T-cell (primary cell): Measurements from ENCODE around the gene PPP2R5E. TPM values are rescaled to one million over a fixed set of nuclear protein-coding genes. Genes with fewer than 3 reads are reported as not detected.
A peak's percentile ranks its signal among the peaks of the same experiment; 100 is the strongest.
"Not testable (repeated sequence)": the region's sequence is repeated elsewhere in the genome, so short reads cannot be mapped to it uniquely, and the experiment has no call there.

ENCODE experiments used
- ATAC-seq, 4 experiments: fragments of 200-7000 bp in 3 of 4; fragments of 150-1000 bp in 1 of 4; cut with Tn5 transposase; replicated peaks in 1 of 4; 1 replicate in 3 of 4; 2 replicates in 1 of 4; pipeline ENCODE4 v1.10.0; 2021; ENCODE audit warnings: moderate library complexity in 3 of 4, mild to moderate bottlenecking in 2 of 4, moderate number of reproducible peaks in 1 of 4
- CTCF ChIA-PET, 2 donors: fragments of 300-600 bp; sonication (Branson Sonifier 250); formaldehyde crosslinking; loops; one replicate each; lab custom pipeline; 2022; ENCODE audit warnings: antibody characterized with exemption in 2 of 2; lab: Charles Lee
- POLR2A ChIA-PET, 2 donors: fragments of 300-600 bp; sonication (Branson Sonifier 250); formaldehyde crosslinking; loops; one replicate each; lab custom pipeline; 2022; ENCODE audit warnings: antibody characterized with exemption in 2 of 2; lab: Charles Lee
- DNase-seq, 35 experiments: peaks; one replicate each; pipeline versions ENCODE4 v3.0.0 to v3.0.0-alpha.2; 2013 to 2023
- H3K27ac ChIP-seq: one replicate; pipeline ENCODE4 v1.5.1; 2013; ENCODE audit warnings: low read length
- H3K27me3 ChIP-seq, 2 experiments: replicated peaks in 1 of 2; 1 replicate in 1 of 2; 2 replicates in 1 of 2; pipeline versions ENCODE4 v1.6.1 to v1.7.0; 2013; ENCODE audit warnings: low read length in 1 of 2, mixed read lengths in 1 of 2; ENCODE audit not compliant: control insufficient read depth in 2 of 2, insufficient read depth in 2 of 2; ENCODE audit errors: extremely low read depth in 1 of 2
- H3K36me3 ChIP-seq, 2 donors: 1 replicate in 1 of 2; 2 replicates in 1 of 2; pipeline versions ENCODE4 v1.6.1 to v1.7.0; 2013; ENCODE audit warnings: low read length in 1 of 2; ENCODE audit not compliant: control insufficient read depth in 2 of 2, insufficient read depth in 1 of 2; ENCODE audit errors: extremely low read depth in 1 of 2
- H3K4me1 ChIP-seq, 2 experiments: 1 replicate in 1 of 2; 2 replicates in 1 of 2; pipeline versions ENCODE4 v1.6.1 to v1.7.0; 2013; ENCODE audit warnings: low read length in 2 of 2, mixed read lengths in 1 of 2; ENCODE audit not compliant: insufficient read depth in 2 of 2, control insufficient read depth in 1 of 2; ENCODE audit errors: extremely low read depth in 1 of 2
- H3K4me3 ChIP-seq, 2 donors: 1 replicate in 1 of 2; 2 replicates in 1 of 2; pipeline versions ENCODE4 v1.5.1 to v1.7.0; 2013; ENCODE audit warnings: mild to moderate bottlenecking in 2 of 2, low read length in 1 of 2, moderate library complexity in 1 of 2; ENCODE audit not compliant: control insufficient read depth in 1 of 2; ENCODE audit errors: extremely low read depth in 1 of 2
- H3K9me3 ChIP-seq: 2 replicates; pipeline ENCODE4 v1.7.0; 2013
- H3K27ac Mint-ChIP-seq, 2 donors: one replicate each; pipeline ENCODE4 v1.8.0; 2020 to 2021; ENCODE audit warnings: mild to moderate bottlenecking in 2 of 2, mixed read lengths in 2 of 2
- H3K27me3 Mint-ChIP-seq, 2 donors: one replicate each; pipeline ENCODE4 v1.8.0; 2021 to 2022; ENCODE audit warnings: mixed read lengths in 2 of 2
- H3K36me3 Mint-ChIP-seq: one replicate; pipeline ENCODE4 v1.8.0; 2021; ENCODE audit warnings: mixed read lengths
- H3K4me1 Mint-ChIP-seq, 3 donors: one replicate each; pipeline ENCODE4 v1.8.0; 2020 to 2022; ENCODE audit warnings: mixed read lengths in 3 of 3, mild to moderate bottlenecking in 1 of 3
- H3K4me3 Mint-ChIP-seq, 3 donors: one replicate each; pipeline ENCODE4 v1.8.0; 2020 to 2022; ENCODE audit warnings: mild to moderate bottlenecking in 3 of 3, mixed read lengths in 3 of 3, moderate library complexity in 3 of 3
- H3K9me3 Mint-ChIP-seq, 3 donors: one replicate each; pipeline ENCODE4 v1.8.0; 2020 to 2022; ENCODE audit warnings: mixed read lengths in 3 of 3
- WGBS: methylation state at CpG from one replicate; pipeline ENCODE4 v1.1.5; 2013; ENCODE audit warnings: missing lambda C conversion rate; ENCODE audit not compliant: insufficient coverage; 5-methylcytosine and 5-hydroxymethylcytosine counted together
- total RNA-seq, 35 experiments: library from RNA in 6 of 35; stranded (reverse) in 6 of 35; fragments of 120-200 nt in 1 of 35; gene quantifications; one replicate each; pipeline versions ENCODE4 v1.2.1 to v1.2.4 and lab custom pipeline; 2013 to 2026

PPP2R5E gene
- total RNA-seq, 5 donors from 2014 or later (not counting 1 experiment from before 2014, with no cell fraction given), result 35.5 to 45.1 (median 40.6) TPM

GRCh38 chr14:63371613-63372012 is 171.6 kb downstream of the PPP2R5E start:
- CTCF ChIA-PET, result not testable (repeated sequence)

GRCh38 chr14:63371033-63371432 is 172.1 kb downstream of the PPP2R5E start:
- ChIA-PET CTCF (interaction anchor here in 1 of 2 donors (0.6 kb wide), 1 partner anchor 501 kb away, joined by 3 read pairs; no protein-coding TSS in a partner anchor), POLR2A (no interaction called here)
- H3K27me3 Mint-ChIP-seq, result no peaks in the 10 kb centered on the region
- Histone ChIP-seq H3K9me3 (peaks cover 5% of the 10 kb centered on the region), H3K27ac (no peak overlapping the region), H3K4me3 (no peak overlapping the region), H3K4me1 (no peaks in the 10 kb centered on the region), H3K36me3 (peaks cover 0 to 5% of the 10 kb centered on the region in 2 donors), H3K27me3 (no peaks in the 10 kb centered on the region)
- WGBS, result no CpG with 5 or more reads among the region's 4 CpGs
- no peak overlapping the region for H3K4me3 Mint-ChIP-seq
- ATAC-seq (no peak), DNase-seq (no peak)
- H3K36me3 Mint-ChIP-seq, result peaks cover 47% of the 10 kb centered on the region
- H3K4me1 Mint-ChIP-seq, result no peaks in the 10 kb centered on the region
- H3K9me3 Mint-ChIP-seq, result peaks cover 0 to 35% (median 14%) of the 10 kb centered on the region in 3 donors
- peak overlapping the region in 1 of 2 donors; percentile 45 for H3K27ac Mint-ChIP-seq

More at GRCh38 chr14:63371613-63372012, 171.6 kb downstream of the PPP2R5E start:
- H3K4me1 ChIP-seq, H3K9me3 ChIP-seq, H3K4me3 Mint-ChIP-seq, H3K27ac ChIP-seq, ATAC-seq, H3K36me3 ChIP-seq, H3K4me3 ChIP-seq, H3K27ac Mint-ChIP-seq, POLR2A ChIA-PET, H3K27me3 Mint-ChIP-seq, H3K27me3 ChIP-seq, H3K4me1 Mint-ChIP-seq, DNase-seq: not testable (repeated sequence)
- peaks cover 51% of the 10 kb centered on the region for H3K36me3 Mint-ChIP-seq
- peaks cover 0 to 35% (median 14%) of the 10 kb centered on the region in 3 donors for H3K9me3 Mint-ChIP-seq
- 67% methylated on average over 1 of the region's 2 CpGs for WGBS

GRCh38 chr14:63367742-63368364 is 175.3 kb downstream of the PPP2R5E start:
- Histone ChIP-seq H3K4me3 (no peak overlapping the region), H3K9me3 (peaks cover 5% of the 10 kb centered on the region), H3K4me1 (no peaks in the 10 kb centered on the region), H3K27ac (no peak overlapping the region), H3K36me3 (no peaks in the 10 kb centered on the region), H3K27me3 (no peaks in the 10 kb centered on the region)
- H3K27ac Mint-ChIP-seq, result no peak overlapping the region
- no peaks in the 10 kb centered on the region for H3K27me3 Mint-ChIP-seq
- ChIA-PET CTCF (no interaction called here), POLR2A (no interaction called here)
- DNase-seq, result no peak
- H3K4me1 Mint-ChIP-seq, result no peaks in the 10 kb centered on the region
- peaks cover 4 to 47% (median 27%) of the 10 kb centered on the region in 3 donors for H3K9me3 Mint-ChIP-seq
- peaks cover 25% of the 10 kb centered on the region for H3K36me3 Mint-ChIP-seq
- H3K4me3 Mint-ChIP-seq, result no peak overlapping the region
- no peak for ATAC-seq

- Mint-ChIP-seq H3K36me3 (peaks cover 7% of the 10 kb centered on the region), H3K27me3 (peaks cover 9 to 11% of the 10 kb centered on the region in 2 donors)
- 55% methylated on average over 5 of the region's 8 CpGs for WGBS
These were observed 180.8 kb downstream of the PPP2R5E start for GRCh38 chr14:63362389-63362819.

GRCh38 chr14:63361790-63362189 is 181.4 kb downstream of the PPP2R5E start:
- Mint-ChIP-seq H3K4me1 (no peaks in the 10 kb centered on the region), H3K27me3 (peaks cover 10 to 11% of the 10 kb centered on the region in 2 donors), H3K36me3 (peaks cover 7% of the 10 kb centered on the region), H3K27ac (no peak overlapping the region), H3K9me3 (peaks cover 4 to 13% (median 12%) of the 10 kb centered on the region in 3 donors), H3K4me3 (no peak overlapping the region)
- ChIA-PET POLR2A (no interaction called here), CTCF (no interaction called here)
- Histone ChIP-seq H3K9me3 (no peaks in the 10 kb centered on the region), H3K27ac (no peak overlapping the region), H3K4me3 (no peak overlapping the region), H3K36me3 (no peaks in the 10 kb centered on the region), H3K4me1 (no peaks in the 10 kb centered on the region), H3K27me3 (peaks cover 2 to 4% of the 10 kb centered on the region in 2 experiments)
- DNase-seq, result no peak
- WGBS, result 39% methylated on average over 3 of the region's 4 CpGs
- no peak for ATAC-seq

More at GRCh38 chr14:63362389-63362819, 180.8 kb downstream of the PPP2R5E start:
- DNase-seq (no peak), ATAC-seq (no peak)
- Mint-ChIP-seq H3K4me3 (no peak overlapping the region), H3K9me3 (peaks cover 4 to 13% (median 12%) of the 10 kb centered on the region in 3 donors), H3K27ac (no peak overlapping the region), H3K4me1 (no peaks in the 10 kb centered on the region)
- H3K36me3 ChIP-seq, result no peaks in the 10 kb centered on the region
- ChIA-PET CTCF (interaction anchor here in 1 of 2 donors (0.6 kb wide), 1 partner anchor 27 kb away, joined by 3 read pairs; no protein-coding TSS in a partner anchor), POLR2A (no interaction called here)
- H3K4me3 ChIP-seq, result no peak overlapping the region
- H3K9me3 ChIP-seq, result no peaks in the 10 kb centered on the region
- peaks cover 2 to 4% of the 10 kb centered on the region in 2 experiments for H3K27me3 ChIP-seq
- no peak overlapping the region for H3K27ac ChIP-seq
- no peaks in the 10 kb centered on the region for H3K4me1 ChIP-seq

GRCh38 chr14:63357841-63358240 is 185.3 kb downstream of the PPP2R5E start:
- no peaks in the 10 kb centered on the region for H3K36me3 ChIP-seq
- Mint-ChIP-seq H3K4me3 (no peak overlapping the region), H3K9me3 (no peaks in the 10 kb centered on the region), H3K27me3 (peaks cover 13 to 16% of the 10 kb centered on the region in 2 donors), H3K4me1 (no peaks in the 10 kb centered on the region), H3K36me3 (peaks cover 4% of the 10 kb centered on the region), H3K27ac (no peak overlapping the region)
- CTCF ChIA-PET, result no interaction called here
- no peak overlapping the region for H3K4me3 ChIP-seq
- H3K27me3 ChIP-seq, result peaks cover 2 to 9% of the 10 kb centered on the region in 2 experiments
- DNase-seq (no peak), ATAC-seq (no peak)
- no peaks in the 10 kb centered on the region for H3K4me1 ChIP-seq
- POLR2A ChIA-PET, result no interaction called here
- WGBS, result 85% methylated on average over 7 of the region's 7 CpGs
- no peaks in the 10 kb centered on the region for H3K9me3 ChIP-seq
- H3K27ac ChIP-seq, result no peak overlapping the region
